AG04449 (cell line): Measurements from ENCODE around the gene FHOD3.

ENCODE experiments used
- CTCF ChIA-PET: fragments of 350-600 bp; formaldehyde crosslinking; extraction: SDS; loops from one replicate; lab custom pipeline; 2021; ENCODE audit warnings: antibody characterized with exemption; lab: Yijun Ruan, JAX
- POLR2A ChIA-PET: fragments of 400-600, 350-600 bp; formaldehyde crosslinking; extraction: SDS; loops from one replicate; lab custom pipeline; 2020; ENCODE audit warnings: antibody characterized with exemption, inconsistent platforms; lab: Yijun Ruan, JAX
- DNase-seq: peaks from one replicate; pipeline ENCODE4 v3.0.0-alpha.2; 2010; ENCODE audit warnings: low read depth, low spot score
- H3K4me3 ChIP-seq: 2 replicates; pipeline ENCODE4 v1.5.1; 2011; ENCODE audit warnings: low read depth, mild to moderate bottlenecking, control low read depth, low read length
- TF ChIP-seq, protein P1 (sequence below): IDR thresholded peaks from one replicate; pipeline ENCODE4 v1.5.1; 2011; ENCODE audit warnings: mild to moderate bottlenecking, moderate library complexity, low read length, control low read depth, inconsistent platforms; ENCODE audit not compliant: insufficient read depth; ENCODE audit errors: missing control alignments

FHOD3 gene

DNA sequence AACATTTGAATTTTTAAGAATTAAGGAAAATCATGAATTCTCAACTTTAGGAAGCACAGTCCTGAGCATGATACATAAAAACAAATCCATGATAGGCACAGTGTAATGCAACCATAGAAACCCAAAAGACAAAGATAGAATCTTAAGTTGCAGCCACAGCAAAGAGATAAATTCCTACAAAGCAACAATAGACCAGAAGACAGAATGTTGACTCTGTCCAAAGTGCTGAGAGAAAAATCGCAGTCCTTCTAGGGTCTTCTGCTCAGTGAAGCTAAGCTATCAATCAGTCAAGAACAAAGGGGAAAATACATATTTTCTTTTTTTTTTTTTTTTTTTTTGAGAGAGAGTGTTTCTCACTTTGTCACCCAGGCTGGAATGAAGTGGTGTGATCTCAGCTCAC, 22.0 kb upstream of the FHOD3 start:
- POLR2A ChIA-PET: no interaction called here
- no peak for DNase-seq
- TF ChIP-seq, protein P1, sequence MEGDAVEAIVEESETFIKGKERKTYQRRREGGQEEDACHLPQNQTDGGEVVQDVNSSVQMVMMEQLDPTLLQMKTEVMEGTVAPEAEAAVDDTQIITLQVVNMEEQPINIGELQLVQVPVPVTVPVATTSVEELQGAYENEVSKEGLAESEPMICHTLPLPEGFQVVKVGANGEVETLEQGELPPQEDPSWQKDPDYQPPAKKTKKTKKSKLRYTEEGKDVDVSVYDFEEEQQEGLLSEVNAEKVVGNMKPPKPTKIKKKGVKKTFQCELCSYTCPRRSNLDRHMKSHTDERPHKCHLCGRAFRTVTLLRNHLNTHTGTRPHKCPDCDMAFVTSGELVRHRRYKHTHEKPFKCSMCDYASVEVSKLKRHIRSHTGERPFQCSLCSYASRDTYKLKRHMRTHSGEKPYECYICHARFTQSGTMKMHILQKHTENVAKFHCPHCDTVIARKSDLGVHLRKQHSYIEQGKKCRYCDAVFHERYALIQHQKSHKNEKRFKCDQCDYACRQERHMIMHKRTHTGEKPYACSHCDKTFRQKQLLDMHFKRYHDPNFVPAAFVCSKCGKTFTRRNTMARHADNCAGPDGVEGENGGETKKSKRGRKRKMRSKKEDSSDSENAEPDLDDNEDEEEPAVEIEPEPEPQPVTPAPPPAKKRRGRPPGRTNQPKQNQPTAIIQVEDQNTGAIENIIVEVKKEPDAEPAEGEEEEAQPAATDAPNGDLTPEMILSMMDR: no peak
- CTCF ChIA-PET: interaction anchor here (2.3 kb wide), 1 partner anchor 9 kb away, joined by 12 read pairs; no protein-coding TSS in a partner anchor
- H3K4me3 ChIP-seq: no peak overlapping the region

DNA sequence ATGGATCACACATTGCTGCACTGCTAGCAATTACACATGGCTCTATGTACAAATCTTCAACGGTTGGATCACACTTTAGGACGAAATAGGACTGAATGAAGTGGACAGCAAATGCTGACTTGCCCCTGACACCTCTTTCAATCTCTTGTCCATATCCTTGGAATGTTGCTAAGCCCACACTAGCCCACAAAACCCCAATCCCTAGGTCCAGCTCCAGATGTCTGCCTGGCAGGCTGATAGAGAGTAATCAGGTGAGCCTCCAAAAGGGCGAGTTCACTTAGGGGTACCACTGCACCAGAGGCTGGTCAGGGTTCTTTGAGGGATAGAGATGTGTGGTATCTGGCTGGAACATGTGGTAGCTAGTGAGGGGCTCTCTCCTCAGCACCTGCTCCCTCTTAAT, 18.5 kb upstream of the FHOD3 start:
- ChIA-PET CTCF (interaction anchor here (1.0 to 10.3 kb wide), 5 partner anchors 14 to 294 kb away, joined by 3 to 289 read pairs (median 4); no protein-coding TSS in a partner anchor), POLR2A (interaction anchor here (0.7 kb wide), 1 partner anchor 183 kb away, joined by 3 read pairs; no protein-coding TSS in a partner anchor)
- H3K4me3 ChIP-seq: no peak overlapping the region
- no peak for DNase-seq
- TF ChIP-seq, protein P1: no peak

DNA sequence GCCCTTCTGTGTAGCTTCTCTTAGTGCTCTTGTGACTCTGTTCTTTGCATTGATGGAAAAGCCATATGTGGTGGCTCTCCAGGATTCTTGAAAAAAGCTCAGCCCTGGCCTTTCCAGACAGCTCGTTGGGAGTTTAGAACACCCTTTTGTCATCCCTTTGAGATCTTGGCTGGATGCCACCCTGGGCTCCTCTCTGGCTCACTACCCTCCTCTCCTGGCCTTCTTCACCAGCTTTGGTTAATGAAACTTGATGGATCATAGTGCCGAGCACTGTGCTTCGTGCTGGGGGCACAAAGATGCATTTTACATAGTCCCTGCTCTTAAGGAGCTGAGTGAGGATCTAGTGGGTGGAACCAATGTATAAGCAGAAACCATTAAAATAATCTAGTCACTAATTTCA, 15.6 kb upstream of the FHOD3 start:
- ChIA-PET CTCF (interaction anchor here (0.8 to 10.3 kb wide), 15 partner anchors 10 to 567 kb away, joined by 3 to 289 read pairs (median 3); partner anchors contain the start of gene SLC39A6), POLR2A (interaction anchor here (0.6 kb wide), 1 partner anchor 39 kb away, joined by 3 read pairs; no protein-coding TSS in a partner anchor)
- DNase-seq: no peak
- TF ChIP-seq, protein P1: no peak
- no peak overlapping the region for H3K4me3 ChIP-seq

DNA sequence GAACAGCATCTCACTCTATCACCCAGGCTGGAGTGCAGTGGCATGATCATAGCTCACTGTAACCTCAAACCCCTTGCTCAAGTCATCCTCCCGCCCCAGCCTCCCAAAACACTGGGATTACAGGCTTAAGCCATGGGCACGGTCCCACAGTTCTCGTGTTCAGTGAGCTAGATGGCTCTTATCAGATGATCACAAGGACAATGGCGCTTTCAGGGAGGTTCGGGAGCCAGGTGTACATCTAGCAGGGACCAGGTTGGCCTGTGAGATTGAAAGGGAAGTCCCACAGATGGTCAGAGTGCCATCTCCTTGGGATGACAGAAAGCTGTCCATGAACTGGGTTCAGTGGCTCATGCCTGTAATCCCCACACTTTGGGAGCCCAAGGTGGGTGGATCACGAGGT, 14.1 kb upstream of the FHOD3 start:
- DNase-seq: no peak
- ChIA-PET POLR2A (no interaction called here), CTCF (interaction anchor here (0.9 to 10.3 kb wide), 25 partner anchors 8 to 527 kb away, joined by 3 to 289 read pairs (median 7); partner anchors contain the start of genes ELP2 and SLC39A6)
- TF ChIP-seq, protein P1: no peak
- H3K4me3 ChIP-seq: no peak overlapping the region

DNA sequence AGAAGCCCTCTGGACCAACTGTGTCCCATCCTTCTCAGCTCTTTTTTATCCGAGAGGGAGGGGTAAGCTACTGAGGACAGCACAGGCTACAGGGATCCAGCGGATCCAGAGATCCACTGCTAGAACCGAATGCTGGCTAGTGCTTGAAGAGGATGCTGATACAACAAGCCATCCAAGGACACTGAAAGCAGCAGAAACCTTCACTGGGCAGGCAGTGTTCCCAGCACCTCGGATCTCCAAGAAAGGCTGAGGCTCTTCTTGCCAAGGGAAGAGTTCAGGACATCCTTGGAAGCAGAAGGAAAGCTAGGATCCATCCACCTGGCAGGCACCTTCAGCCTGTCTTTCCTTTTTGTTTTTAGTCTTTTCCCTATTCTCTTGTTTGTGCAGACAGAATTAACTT, 13.2 kb upstream of the FHOD3 start:
- TF ChIP-seq, protein P1: no peak
- no peak overlapping the region for H3K4me3 ChIP-seq
- ChIA-PET POLR2A (no interaction called here), CTCF (interaction anchor here (0.6 to 10.3 kb wide), 41 partner anchors 9 to 538 kb away, joined by 3 to 289 read pairs (median 5); partner anchors contain the start of genes ELP2, FHOD3, RPRD1A and SLC39A6)
- DNase-seq: no peak

DNA sequence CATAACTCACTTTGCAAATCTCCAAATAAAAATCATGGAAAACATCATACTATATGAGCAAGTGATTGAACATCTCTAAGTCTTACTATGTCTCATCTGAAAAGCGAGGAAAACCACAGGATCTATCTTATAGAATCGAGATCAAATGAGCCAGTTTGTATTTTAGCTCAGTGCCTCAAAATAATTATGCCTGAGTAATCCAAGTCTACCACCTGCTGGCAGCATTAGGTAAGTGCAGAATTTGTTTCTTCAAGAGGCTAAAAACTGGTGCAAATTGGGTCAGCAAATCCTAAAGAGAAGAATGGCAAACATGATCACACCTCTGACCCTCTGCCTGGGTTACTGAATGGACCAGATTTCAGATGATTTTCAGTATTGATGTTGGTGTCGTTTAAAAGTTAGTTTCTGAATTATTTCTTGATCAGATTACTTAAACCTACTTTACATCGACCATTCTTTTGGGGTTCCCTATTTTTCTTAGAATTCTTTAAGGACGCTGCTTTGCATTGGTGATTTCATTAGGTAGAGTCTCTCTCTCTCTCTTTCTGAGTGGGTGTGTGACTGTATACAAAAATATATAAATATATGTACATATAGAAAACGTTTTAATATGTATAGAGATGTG, 12.7 kb upstream of the FHOD3 start:
- ChIA-PET POLR2A (no interaction called here), CTCF (interaction anchor here (0.6 to 10.3 kb wide), 39 partner anchors 8 to 539 kb away, joined by 3 to 289 read pairs (median 5); partner anchors contain the start of genes ELP2, FHOD3, RPRD1A and SLC39A6)
- TF ChIP-seq, protein P1: peak; percentile 72
- no peak for DNase-seq
- H3K4me3 ChIP-seq: no peak overlapping the region
